Measurements from ENCODE around the gene EXO1.

EXO1 gene

DNA sequence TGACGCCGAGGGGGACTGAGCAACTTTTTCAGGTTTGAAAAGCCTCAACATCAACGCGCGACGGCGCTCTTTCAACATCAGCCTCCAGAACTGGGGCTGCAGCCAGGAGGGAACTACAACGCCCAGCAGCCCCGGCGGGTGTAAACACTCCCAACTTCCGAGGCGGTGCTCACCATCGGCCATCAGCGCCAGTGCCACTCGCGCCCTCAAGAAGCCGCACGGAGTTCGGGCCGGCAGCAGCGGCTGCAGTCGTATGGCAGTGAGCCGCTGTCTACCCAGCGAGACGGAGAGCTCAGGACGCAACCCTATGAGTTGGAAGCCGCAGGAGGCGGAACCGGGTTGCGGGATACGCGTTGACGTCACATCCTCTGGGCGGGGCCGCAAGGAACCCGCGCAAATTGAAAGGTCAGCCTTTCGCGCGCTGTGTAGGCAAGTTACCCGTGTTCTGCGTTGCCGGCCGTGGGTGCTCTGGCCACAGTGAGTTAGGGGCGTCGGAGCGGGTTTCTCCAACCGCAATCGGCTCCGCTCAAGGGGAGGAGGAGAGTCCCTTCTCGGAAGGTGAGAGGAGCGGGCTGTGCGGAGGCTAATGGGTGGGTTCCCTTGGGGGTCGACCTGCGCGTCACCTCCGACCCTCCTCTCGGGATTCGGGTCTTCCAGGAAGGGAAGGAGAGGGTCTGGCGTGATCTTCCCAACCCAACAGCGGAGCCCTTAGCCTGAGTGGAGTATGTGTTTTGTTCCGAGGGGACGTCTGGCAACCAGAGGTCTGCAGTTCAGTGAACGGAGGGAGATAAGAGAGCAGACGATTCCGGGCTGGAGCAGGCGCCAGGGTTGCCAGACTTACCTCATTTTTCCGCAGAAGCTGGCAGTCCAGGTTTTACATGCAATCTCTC, at the start of gene EXO1 (continued):
- TF ChIP-seq ZNF571 (tag by site-specific recombination; IDR thresholded peaks at IDR 0.05) (no peak), ZNF791 (tag by site-specific recombination; IDR thresholded peaks at IDR 0.05) (no peak), ZNF529 (tag by site-specific recombination; IDR thresholded peaks at IDR 0.05; ENCODE audit: insufficient replicate concordance) (no peak), ZNF146 (tag by site-specific recombination; IDR thresholded peaks at IDR 0.05) (peak; percentile 45), FEZF1 (tag by site-specific recombination; IDR thresholded peaks at IDR 0.05) (no peak), ZNF501 (tag by site-specific recombination; IDR thresholded peaks at IDR 0.05) (peak; percentile 99), KLF10 (tag by site-specific recombination; IDR thresholded peaks at IDR 0.05) (no peak; the same call in 1 of the 2 replicates), ZNF19 (tag by site-specific recombination; IDR thresholded peaks at IDR 0.05; ENCODE audit: low read depth) (no peak), GLIS1 (tag by site-specific recombination; IDR thresholded peaks at IDR 0.05) (peak; percentile 76), PRDM1 (tag by site-specific recombination; IDR thresholded peaks at IDR 0.05) (0 out of 2 replicates have a peak, but pooled peaks have one; percentile 4), ZNF426 (tag by site-specific recombination; IDR thresholded peaks at IDR 0.05) (no peak), ZNF843 (tag by site-specific recombination; IDR thresholded peaks at IDR 0.05) (peak; percentile 69), ZNF112 (tag by site-specific recombination; IDR thresholded peaks at IDR 0.05) (no peak), SCRT1 (tag by site-specific recombination; IDR thresholded peaks at IDR 0.05; ENCODE audit: borderline replicate concordance) (no peak), ZNF23 (tag by site-specific recombination; IDR thresholded peaks at IDR 0.05; ENCODE audit: borderline replicate concordance) (no peak), SP3 (tag by site-specific recombination; IDR thresholded peaks at IDR 0.05) (peak; percentile 99), ZNF16 (tag by site-specific recombination; IDR thresholded peaks at IDR 0.05; ENCODE audit: low read depth) (no peak), ZNF140 (tag by site-specific recombination; IDR thresholded peaks at IDR 0.05) (no peak), ZNF335 (tag by site-specific recombination; conservative IDR thresholded peaks at IDR 0.05) (peak; percentile 96), ZNF48 (tag by site-specific recombination; IDR thresholded peaks at IDR 0.05) (no peak), GFI1B (tag by site-specific recombination; IDR thresholded peaks at IDR 0.05) (no peak), TRIM28 (IDR thresholded peaks at IDR 0.05; ENCODE audit: borderline replicate concordance, low read length) (no peak), ZNF654 (tag by site-specific recombination; IDR thresholded peaks at IDR 0.05; ENCODE audit: low read depth) (no peak; the same call in 1 of the 2 replicates), ZNF473 (tag by site-specific recombination; IDR thresholded peaks at IDR 0.05) (no peak), ZNF707 (tag by site-specific recombination; IDR thresholded peaks at IDR 0.05) (no peak; the same call in 1 of the 2 replicates), ZNF184 (tag by site-specific recombination; IDR thresholded peaks at IDR 0.05) (no peak), EGR2 (tag by site-specific recombination; IDR thresholded peaks at IDR 0.05; ENCODE audit: low read depth) (peak; percentile 68), ZNF521 (tag by site-specific recombination; IDR thresholded peaks at IDR 0.05) (no peak), ZIC2 (tag by site-specific recombination; IDR thresholded peaks at IDR 0.05) (no peak)
- TF ChIP-seq, protein P1, sequence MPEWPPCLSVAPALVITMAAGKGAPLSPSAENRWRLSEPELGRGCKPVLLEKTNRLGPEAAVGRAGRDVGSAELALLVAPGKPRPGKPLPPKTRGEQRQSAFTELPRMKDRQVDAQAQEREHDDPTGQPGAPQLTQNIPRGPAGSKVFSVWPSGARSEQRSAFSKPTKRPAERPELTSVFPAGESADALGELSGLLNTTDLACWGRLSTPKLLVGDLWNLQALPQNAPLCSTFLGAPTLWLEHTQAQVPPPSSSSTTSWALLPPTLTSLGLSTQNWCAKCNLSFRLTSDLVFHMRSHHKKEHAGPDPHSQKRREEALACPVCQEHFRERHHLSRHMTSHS (tag by site-specific recombination; IDR thresholded peaks at IDR 0.05), result no peak
- TF ChIP-seq, protein P2, sequence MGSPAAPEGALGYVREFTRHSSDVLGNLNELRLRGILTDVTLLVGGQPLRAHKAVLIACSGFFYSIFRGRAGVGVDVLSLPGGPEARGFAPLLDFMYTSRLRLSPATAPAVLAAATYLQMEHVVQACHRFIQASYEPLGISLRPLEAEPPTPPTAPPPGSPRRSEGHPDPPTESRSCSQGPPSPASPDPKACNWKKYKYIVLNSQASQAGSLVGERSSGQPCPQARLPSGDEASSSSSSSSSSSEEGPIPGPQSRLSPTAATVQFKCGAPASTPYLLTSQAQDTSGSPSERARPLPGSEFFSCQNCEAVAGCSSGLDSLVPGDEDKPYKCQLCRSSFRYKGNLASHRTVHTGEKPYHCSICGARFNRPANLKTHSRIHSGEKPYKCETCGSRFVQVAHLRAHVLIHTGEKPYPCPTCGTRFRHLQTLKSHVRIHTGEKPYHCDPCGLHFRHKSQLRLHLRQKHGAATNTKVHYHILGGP (tag by site-specific recombination; IDR thresholded peaks at IDR 0.05), result no peak
- TF ChIP-seq, protein P3, sequence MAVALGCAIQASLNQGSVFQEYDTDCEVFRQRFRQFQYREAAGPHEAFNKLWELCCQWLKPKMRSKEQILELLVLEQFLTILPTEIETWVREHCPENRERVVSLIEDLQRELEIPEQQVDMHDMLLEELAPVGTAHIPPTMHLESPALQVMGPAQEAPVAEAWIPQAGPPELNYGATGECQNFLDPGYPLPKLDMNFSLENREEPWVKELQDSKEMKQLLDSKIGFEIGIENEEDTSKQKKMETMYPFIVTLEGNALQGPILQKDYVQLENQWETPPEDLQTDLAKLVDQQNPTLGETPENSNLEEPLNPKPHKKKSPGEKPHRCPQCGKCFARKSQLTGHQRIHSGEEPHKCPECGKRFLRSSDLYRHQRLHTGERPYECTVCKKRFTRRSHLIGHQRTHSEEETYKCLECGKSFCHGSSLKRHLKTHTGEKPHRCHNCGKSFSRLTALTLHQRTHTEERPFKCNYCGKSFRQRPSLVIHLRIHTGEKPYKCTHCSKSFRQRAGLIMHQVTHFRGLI (tag by site-specific recombination; IDR thresholded peaks at IDR 0.05), result no peak
- TF ChIP-seq, protein P4, sequence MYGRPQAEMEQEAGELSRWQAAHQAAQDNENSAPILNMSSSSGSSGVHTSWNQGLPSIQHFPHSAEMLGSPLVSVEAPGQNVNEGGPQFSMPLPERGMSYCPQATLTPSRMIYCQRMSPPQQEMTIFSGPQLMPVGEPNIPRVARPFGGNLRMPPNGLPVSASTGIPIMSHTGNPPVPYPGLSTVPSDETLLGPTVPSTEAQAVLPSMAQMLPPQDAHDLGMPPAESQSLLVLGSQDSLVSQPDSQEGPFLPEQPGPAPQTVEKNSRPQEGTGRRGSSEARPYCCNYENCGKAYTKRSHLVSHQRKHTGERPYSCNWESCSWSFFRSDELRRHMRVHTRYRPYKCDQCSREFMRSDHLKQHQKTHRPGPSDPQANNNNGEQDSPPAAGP (tag by site-specific recombination; IDR thresholded peaks at IDR 0.05), result peak; percentile 97
- TF ChIP-seq, protein P5, sequence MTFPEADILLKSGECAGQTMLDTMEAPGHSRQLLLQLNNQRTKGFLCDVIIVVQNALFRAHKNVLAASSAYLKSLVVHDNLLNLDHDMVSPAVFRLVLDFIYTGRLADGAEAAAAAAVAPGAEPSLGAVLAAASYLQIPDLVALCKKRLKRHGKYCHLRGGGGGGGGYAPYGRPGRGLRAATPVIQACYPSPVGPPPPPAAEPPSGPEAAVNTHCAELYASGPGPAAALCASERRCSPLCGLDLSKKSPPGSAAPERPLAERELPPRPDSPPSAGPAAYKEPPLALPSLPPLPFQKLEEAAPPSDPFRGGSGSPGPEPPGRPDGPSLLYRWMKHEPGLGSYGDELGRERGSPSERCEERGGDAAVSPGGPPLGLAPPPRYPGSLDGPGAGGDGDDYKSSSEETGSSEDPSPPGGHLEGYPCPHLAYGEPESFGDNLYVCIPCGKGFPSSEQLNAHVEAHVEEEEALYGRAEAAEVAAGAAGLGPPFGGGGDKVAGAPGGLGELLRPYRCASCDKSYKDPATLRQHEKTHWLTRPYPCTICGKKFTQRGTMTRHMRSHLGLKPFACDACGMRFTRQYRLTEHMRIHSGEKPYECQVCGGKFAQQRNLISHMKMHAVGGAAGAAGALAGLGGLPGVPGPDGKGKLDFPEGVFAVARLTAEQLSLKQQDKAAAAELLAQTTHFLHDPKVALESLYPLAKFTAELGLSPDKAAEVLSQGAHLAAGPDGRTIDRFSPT (tag by site-specific recombination; IDR thresholded peaks at IDR 0.05), result peak; percentile 80

Measured in HEK293 (cell line).